Activated T-helper 1 cell treated with anti-CD3 and anti-CD28 coated beads, Interleukin-12 subunit alpha, Interleukin-12 subunit beta, Interleukin-2, Interleukin-4 antibody, amounts not matched to agents 30 ng/mL and 10 ng/mL and 1 ng/mL, durations not matched to agents 14 hours and 24 hours and 36 hours (primary cell): ENCODE data around the gene SLC25A39. TPM values are rescaled to one million over a fixed set of nuclear protein-coding genes. Genes with fewer than 3 reads are reported as not detected.

Experiments
- DNase-seq: peaks from one replicate; pipeline ENCODE4 v3.0.0; 2021; ENCODE audit warnings: low spot score
- H3K27ac Mint-ChIP-seq: one replicate; pipeline ENCODE4 v1.8.0; 2021; ENCODE audit warnings: mild to moderate bottlenecking, mixed read lengths
- H3K27me3 Mint-ChIP-seq: one replicate; pipeline ENCODE4 v1.8.0; 2022; ENCODE audit warnings: mild to moderate bottlenecking, moderate library complexity, mixed read lengths; ENCODE audit not compliant: insufficient read depth
- H3K36me3 Mint-ChIP-seq: one replicate; pipeline ENCODE4 v1.8.0; 2021; ENCODE audit warnings: low read depth, mixed read lengths
- H3K4me1 Mint-ChIP-seq: one replicate; pipeline ENCODE4 v1.8.0; 2021; ENCODE audit warnings: low read depth, mixed read lengths
- H3K4me3 Mint-ChIP-seq: one replicate; pipeline ENCODE4 v1.8.0; 2021; ENCODE audit warnings: mild to moderate bottlenecking, moderate library complexity, mixed read lengths
- H3K9me3 Mint-ChIP-seq: one replicate; pipeline ENCODE4 v1.8.0; 2021; ENCODE audit warnings: mixed read lengths
- intact Hi-C: fragments of 100-400 bp; cut with micrococcal nuclease; formaldehyde crosslinking; loops from one replicate; pipeline ENCODE4 v1.15.1; 2024
- total RNA-seq: library from RNA; stranded (reverse); gene quantifications from 2 replicates; pipeline ENCODE4 v1.2.3, GENCODE V29; 2022

The SLC25A39 gene
- total RNA-seq, 1 donor from 2014 or later: 169 TPM

DNA sequence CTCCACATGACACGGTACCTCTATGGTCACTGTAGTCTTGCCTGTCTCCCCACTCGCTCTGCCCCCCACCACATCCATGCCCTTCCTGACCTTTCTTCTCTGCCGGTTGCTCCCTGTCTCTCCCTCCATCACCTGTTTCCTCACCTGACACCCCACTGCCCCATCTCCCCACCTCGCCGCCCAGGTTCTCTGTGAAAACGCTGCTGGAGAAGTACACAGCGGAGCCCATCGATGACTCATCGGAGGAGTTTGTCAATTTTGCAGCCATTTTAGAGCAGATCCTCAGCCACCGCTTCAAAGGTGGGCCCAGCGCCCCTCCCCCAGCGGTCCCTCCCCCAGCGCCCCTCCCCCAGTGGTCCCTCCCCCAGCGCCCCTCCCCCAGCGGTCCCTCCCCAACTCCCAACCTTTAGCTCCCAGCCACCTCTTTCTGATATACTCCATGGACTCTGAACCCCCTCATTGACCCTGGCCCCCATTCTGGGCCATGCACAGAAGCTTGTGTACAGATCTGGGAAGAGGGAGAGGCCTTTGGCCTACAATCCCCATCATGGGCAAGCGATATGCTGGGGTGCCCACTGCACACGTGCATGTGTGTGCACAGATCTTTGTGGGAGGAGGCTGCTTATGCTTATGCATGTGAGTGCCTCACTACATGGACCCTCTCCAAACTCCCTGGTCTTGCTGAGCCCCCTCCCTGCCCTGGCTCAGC, 12.1 kb downstream of the SLC25A39 start:
- Mint-ChIP-seq H3K27ac (no peak overlapping the region), H3K4me1 (peaks cover 14% of the 10 kb centered on the region), H3K4me3 (no peak overlapping the region), H3K9me3 (no peaks in the 10 kb centered on the region), H3K27me3 (peaks cover 33% of the 10 kb centered on the region), H3K36me3 (peaks cover 5% of the 10 kb centered on the region)
- intact Hi-C loops: no loop called here
- DNase-seq: no peak

- intact Hi-C loops: no loop called here
- DNase-seq: no peak
- Mint-ChIP-seq H3K4me3 (no peak overlapping the region), H3K9me3 (no peaks in the 10 kb centered on the region), H3K36me3 (no peaks in the 10 kb centered on the region), H3K27ac (no peak overlapping the region), H3K27me3 (peaks cover 38% of the 10 kb centered on the region), H3K4me1 (peaks cover 10% of the 10 kb centered on the region)
Measured at GRCh38 chr17:44311562-44312181, 13.0 kb downstream of the SLC25A39 start.

DNA sequence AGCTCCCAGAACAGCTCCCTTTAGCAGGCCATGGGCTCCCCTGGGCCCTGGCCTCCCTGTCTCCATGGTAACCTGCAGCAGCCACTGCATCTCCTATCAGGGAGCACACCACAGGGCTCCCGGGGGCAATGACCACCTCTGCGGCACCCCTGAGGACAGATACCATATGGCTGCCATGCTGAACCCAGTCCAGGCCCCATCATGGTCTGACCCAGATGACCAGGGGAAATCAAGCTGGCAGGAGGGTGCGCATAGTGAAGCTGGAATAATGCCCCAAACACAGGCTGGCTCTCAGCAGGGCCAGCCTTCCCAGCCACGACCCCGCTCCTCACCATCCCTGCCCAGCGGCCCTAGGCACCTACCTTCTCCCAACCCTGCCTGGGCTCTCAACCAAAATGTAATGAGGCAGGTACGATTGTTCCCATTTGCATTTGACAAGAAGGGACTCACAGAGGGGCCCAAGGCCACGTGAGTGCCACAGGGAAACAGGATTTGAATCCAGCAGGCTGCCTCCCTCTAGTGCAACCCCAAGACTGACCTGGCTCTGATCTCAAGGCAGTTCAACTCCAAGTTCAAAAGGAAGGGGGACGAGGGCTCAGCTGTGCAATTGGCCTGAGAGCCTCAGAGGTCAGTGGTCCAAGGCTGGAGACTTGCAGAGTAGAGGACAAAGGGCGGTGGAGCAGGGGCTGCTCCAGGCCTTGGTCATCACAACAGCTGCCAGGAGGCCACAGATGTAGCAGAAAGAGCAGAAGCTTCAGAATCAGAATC, 13.8 kb downstream of the SLC25A39 start:
- DNase-seq: no peak
- Mint-ChIP-seq H3K4me1 (peaks cover 4% of the 10 kb centered on the region), H3K36me3 (no peaks in the 10 kb centered on the region), H3K4me3 (no peak overlapping the region), H3K27me3 (peaks cover 37% of the 10 kb centered on the region), H3K27ac (no peak overlapping the region), H3K9me3 (no peaks in the 10 kb centered on the region)
- intact Hi-C loops: no loop called here

DNA sequence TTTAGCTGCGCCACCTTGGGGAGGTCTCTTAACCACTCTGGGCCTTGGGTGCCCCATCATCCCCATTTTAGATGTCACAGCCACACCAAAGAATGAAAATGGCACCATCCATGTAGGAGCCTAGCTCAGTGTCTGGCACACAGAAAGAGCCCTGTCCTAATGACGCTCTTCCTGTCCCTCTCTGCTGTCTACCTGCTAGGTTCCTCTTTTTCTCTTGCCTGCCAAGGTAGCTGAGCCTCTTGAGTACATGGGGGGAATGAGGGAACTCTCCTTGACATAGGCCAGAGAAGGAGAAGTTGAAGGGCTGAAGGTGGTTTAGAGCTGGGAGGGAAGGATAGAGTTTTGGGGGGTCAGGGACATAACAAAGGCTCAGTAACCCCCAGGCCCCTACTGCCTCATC, 14.4 kb downstream of the SLC25A39 start:
- no peaks in the 10 kb centered on the region for H3K36me3 Mint-ChIP-seq
- no peaks in the 10 kb centered on the region for H3K9me3 Mint-ChIP-seq
- no peak for DNase-seq
- no peak overlapping the region for H3K27ac Mint-ChIP-seq
- intact Hi-C loops: no loop called here
- H3K4me3 Mint-ChIP-seq: peak overlapping the region; percentile 50
- peaks cover 32% of the 10 kb centered on the region for H3K27me3 Mint-ChIP-seq
- H3K4me1 Mint-ChIP-seq: no peaks in the 10 kb centered on the region

DNA sequence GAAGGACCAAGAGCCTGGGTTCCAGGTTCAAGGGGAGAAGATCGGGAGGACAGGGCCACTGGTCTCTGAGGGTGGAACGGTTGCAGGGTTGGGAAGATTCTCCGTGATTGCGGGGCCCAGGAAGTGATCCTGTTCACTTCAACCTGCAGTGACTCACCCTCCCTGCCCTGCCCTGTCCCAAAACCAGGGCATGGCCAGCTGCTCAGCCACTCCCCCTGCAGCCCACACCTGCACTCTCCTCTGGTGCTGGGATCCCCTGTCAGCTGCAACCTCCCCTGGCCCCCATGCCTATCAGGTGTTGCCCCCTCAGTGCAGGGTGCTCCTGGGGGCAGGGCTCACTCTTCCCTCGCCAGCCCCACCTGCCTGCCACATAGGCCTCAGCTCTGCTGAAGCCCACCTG, 15.2 kb downstream of the SLC25A39 start:
- Mint-ChIP-seq H3K4me3 (peak overlapping the region; percentile 50), H3K4me1 (no peaks in the 10 kb centered on the region), H3K9me3 (no peaks in the 10 kb centered on the region), H3K27me3 (peaks cover 36% of the 10 kb centered on the region), H3K36me3 (no peaks in the 10 kb centered on the region), H3K27ac (no peak overlapping the region)
- intact Hi-C loops: loop anchor here (5.0 kb wide), 1 partner anchor 302 kb away; no protein-coding TSS in a partner anchor
- no peak for DNase-seq

GRCh38 chr17:44308865-44309264, 15.8 kb downstream of the SLC25A39 start:
- no peak overlapping the region for H3K4me3 Mint-ChIP-seq
- no peak for DNase-seq
- no peaks in the 10 kb centered on the region for H3K36me3 Mint-ChIP-seq
- H3K9me3 Mint-ChIP-seq: no peaks in the 10 kb centered on the region
- intact Hi-C loops: loop anchor here (1.0 to 5.0 kb wide), 4 partner anchors 15 to 302 kb away; partner anchors contain the start of genes GRN and SLC25A39
- H3K4me1 Mint-ChIP-seq: no peaks in the 10 kb centered on the region
- H3K27me3 Mint-ChIP-seq: peaks cover 31% of the 10 kb centered on the region
- no peak overlapping the region for H3K27ac Mint-ChIP-seq

- Mint-ChIP-seq H3K4me3 (peak within 1 kb of the TSS; percentile 57), H3K27ac (no peak within 1 kb of the TSS), H3K27me3 (peaks cover 28% of the 10 kb centered on the region), H3K4me1 (no peaks in the 10 kb centered on the region), H3K9me3 (no peaks in the 10 kb centered on the region), H3K36me3 (no peaks in the 10 kb centered on the region)
- intact Hi-C loops: loop anchor here (1.0 to 5.0 kb wide), 4 partner anchors 16 to 301 kb away; partner anchors contain the start of genes GRN and SLC25A39
- peak; percentile 79 for DNase-seq
Measured at GRCh38 chr17:44308320-44308818, 16.3 kb downstream of the SLC25A39 start, which contains the start of gene RUNDC3A. Gene RUNDC3A, plus strand, starts transcription at chr17:44308601. Its CDS starts 232 bp downstream, at chr17:44308833.

GRCh38 chr17:44307387-44308186, 17.0 kb downstream of the SLC25A39 start:
- DNase-seq: no peak
- no peaks in the 10 kb centered on the region for H3K9me3 Mint-ChIP-seq
- no peaks in the 10 kb centered on the region for H3K4me1 Mint-ChIP-seq
- peaks cover 31% of the 10 kb centered on the region for H3K27me3 Mint-ChIP-seq
- peak overlapping the region; percentile 57 for H3K4me3 Mint-ChIP-seq
- no peaks in the 10 kb centered on the region for H3K36me3 Mint-ChIP-seq
- intact Hi-C loops: loop anchor here (1.0 to 5.0 kb wide), 4 partner anchors 17 to 300 kb away; partner anchors contain the start of genes GRN and SLC25A39
- H3K27ac Mint-ChIP-seq: no peak overlapping the region

- DNase-seq: no peak
- peaks cover 29% of the 10 kb centered on the region for H3K27me3 Mint-ChIP-seq
- H3K4me1 Mint-ChIP-seq: no peaks in the 10 kb centered on the region
- no peaks in the 10 kb centered on the region for H3K9me3 Mint-ChIP-seq
- intact Hi-C loops: loop anchor here (5.0 kb wide), 1 partner anchor 297 kb away; no protein-coding TSS in a partner anchor
- no peaks in the 10 kb centered on the region for H3K36me3 Mint-ChIP-seq
- no peak overlapping the region for H3K4me3 Mint-ChIP-seq
- no peak overlapping the region for H3K27ac Mint-ChIP-seq
Measured at GRCh38 chr17:44304651-44305050, 20.0 kb downstream of the SLC25A39 start.

- peaks cover 19% of the 10 kb centered on the region for H3K27me3 Mint-ChIP-seq
- H3K4me1 Mint-ChIP-seq: peaks cover 6% of the 10 kb centered on the region
- no peak overlapping the region for H3K27ac Mint-ChIP-seq
- DNase-seq: no peak
- intact Hi-C loops: no loop called here
- no peak overlapping the region for H3K4me3 Mint-ChIP-seq
- H3K9me3 Mint-ChIP-seq: no peaks in the 10 kb centered on the region
- H3K36me3 Mint-ChIP-seq: no peaks in the 10 kb centered on the region
Measured at GRCh38 chr17:44297975-44298374, 26.6 kb downstream of the SLC25A39 start.

GRCh38 chr17:44293509-44294226, 31.0 kb downstream of the SLC25A39 start:
- Mint-ChIP-seq H3K4me3 (no peak overlapping the region), H3K9me3 (no peaks in the 10 kb centered on the region), H3K27ac (no peak overlapping the region), H3K36me3 (no peaks in the 10 kb centered on the region), H3K27me3 (peaks cover 10% of the 10 kb centered on the region), H3K4me1 (peaks cover 6% of the 10 kb centered on the region)
- intact Hi-C loops: no loop called here
- DNase-seq: no peak
